Prostate gland (tissue), 2 donors: ENCODE results near the gene PHTF2.

Experiments
- CTCF ChIP-seq, 4 experiments: fragments of 200-600 bp in 2 of 4; fragments of 450-650 bp in 2 of 4; sonication (generic) in 2 of 4; IDR thresholded peaks; 1 replicate in 3 of 4; 2 replicates in 1 of 4; pipeline ENCODE4 v1.5.1; 2016 to 2019; ENCODE audit warnings: antibody characterized with exemption in 4 of 4, mild to moderate bottlenecking in 2 of 4, moderate library complexity in 2 of 4
- POLR2A ChIP-seq: fragments of 450-650 bp; IDR thresholded peaks from one replicate; pipeline ENCODE4 v1.6.1; 2016; ENCODE audit warnings: antibody characterized with exemption, mild to moderate bottlenecking
- POLR2AphosphoS5 ChIP-seq: sonication (generic); formaldehyde crosslinking; IDR thresholded peaks from one replicate; pipeline ENCODE4 v1.6.1; 2017; ENCODE audit warnings: antibody characterized with exemption

- TF ChIP-seq CTCF (IDR thresholded peaks at IDR 0.05) (no peak), POLR2A (no peak), POLR2AphosphoS5 (no peak)
Measured at GRCh38 chr7:77862691-77863090, 64.1 kb downstream of the PHTF2 start.
